Measurements from ENCODE around the gene TAL2. TPM values are rescaled to one million over a fixed set of nuclear protein-coding genes. Genes with fewer than 3 reads are reported as not detected.
A peak's percentile ranks its signal among the peaks of the same experiment; 100 is the strongest.
"Not testable (repeated sequence)": the region's sequence is repeated elsewhere in the genome, so short reads cannot be mapped to it uniquely, and the experiment has no call there.

Gene TAL2
- total RNA-seq, 2 donors from 2014 or later, result not detected

DNA sequence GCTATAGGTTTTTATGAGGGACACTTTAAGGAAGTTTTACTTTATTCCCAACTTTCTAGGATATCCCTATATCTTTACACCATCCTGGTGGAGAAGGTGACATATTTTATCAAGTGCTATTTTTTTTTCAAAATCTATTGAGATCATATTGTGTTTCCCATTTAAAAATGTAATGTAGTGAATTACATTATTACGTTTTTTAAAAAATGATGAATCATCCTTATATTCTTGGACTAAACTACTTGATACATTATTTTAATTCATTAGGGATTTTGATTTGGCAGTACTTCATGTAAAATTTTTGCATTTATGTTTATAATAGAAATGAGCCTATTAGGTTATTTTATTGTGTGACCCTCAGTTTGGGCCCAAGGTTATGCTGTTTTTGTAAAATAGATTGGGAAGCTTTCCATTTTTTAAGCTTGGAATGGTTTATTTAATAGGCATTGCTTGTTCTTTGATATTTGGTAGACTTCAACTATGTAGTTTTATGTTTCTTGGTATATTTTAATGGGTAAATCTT, 36.2 kb downstream of the TAL2 start:
- ATAC-seq (no peak), DNase-seq (no peak)
- intact Hi-C loops (cut with DNase I, micrococcal nuclease), result no loop called here

DNA sequence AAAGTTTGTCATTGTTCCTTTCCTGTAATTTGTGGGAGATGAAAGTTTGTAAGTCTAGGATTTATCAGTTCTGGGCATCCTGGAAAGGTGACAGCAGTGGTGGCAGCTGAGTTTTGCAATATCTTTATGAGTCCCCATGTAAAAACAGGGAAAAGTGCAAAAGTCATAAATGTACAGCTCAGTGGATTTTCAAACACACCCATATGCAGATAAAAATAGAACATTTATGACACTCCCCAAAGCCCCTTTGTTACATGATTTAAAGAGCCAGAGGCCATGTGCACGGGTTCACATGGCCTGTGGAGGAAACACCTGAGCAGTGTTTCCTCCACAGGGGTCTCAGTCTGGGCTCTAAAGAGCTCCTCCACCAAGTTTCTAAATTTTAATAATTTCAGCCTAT, 38.4 kb downstream of the TAL2 start:
- intact Hi-C loops (cut with DNase I, micrococcal nuclease), result no loop called here
- DNase-seq, result peak; percentile 26 to 34
- peak; percentile 91 for ATAC-seq

DNA sequence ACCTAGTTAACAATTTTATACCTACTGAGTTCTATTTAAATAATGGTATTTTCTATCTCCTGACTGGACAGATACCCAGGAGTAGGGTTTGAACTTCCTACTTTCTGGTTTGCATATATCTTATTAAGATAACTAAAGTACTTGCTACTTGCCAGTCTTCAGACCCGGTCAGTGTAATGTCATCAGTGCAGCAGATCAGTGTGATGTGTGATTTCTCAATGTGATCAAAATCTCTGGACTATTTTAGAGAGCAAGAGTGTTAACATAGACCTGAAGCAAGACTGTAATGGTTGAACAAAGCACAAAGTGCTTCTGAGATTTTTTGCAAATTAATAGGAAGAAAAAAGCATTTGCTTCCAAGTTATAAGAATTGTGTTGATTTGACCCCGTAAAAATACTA, 38.9 kb downstream of the TAL2 start:
- intact Hi-C loops (cut with DNase I, micrococcal nuclease), result no loop called here

DNA sequence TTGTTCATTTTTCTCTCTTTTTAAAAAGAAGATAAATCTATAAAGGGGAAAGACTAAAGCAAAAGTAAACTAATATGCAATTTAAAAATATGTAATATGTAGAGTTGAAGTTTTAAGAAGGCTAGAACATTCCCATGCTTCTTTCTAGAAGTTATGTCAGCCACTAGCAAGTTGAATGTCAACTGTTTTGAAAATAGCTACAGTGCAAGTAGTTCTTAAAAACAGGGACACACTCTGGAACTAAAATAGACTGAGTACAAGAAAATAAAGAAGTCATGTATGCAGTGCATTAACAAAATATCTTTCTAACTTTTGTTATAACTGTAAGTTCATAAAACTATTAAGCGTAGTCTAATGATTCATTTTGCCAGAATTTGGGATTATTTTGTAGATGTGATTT, 40.0 kb downstream of the TAL2 start:
- intact Hi-C loops (cut with DNase I, micrococcal nuclease), result no loop called here
- DNase-seq, result no peak
- no peak for ATAC-seq

More for the DNA sequence above, 38.9 kb downstream of the TAL2 start:
- DNase-seq (no peak), ATAC-seq (peak; percentile 41)

DNA sequence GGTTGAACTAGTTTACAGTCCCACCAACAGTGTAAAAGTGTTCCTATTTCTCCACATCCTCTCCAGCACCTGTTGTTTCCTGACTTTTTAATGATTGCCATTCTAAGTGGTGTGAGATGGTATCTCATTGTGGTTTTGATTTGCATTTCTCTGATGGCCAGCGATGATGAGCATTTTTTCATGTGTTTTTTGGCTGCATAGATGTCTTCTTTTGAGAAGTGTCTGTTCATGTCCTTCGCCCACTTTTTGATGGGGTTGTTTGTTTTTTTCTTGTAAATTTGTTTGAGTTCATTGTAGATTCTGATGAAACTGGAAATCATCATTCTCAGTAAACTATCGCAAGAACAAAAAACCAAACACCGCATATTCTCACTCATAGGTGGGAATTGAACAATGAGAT, 41.4 kb downstream of the TAL2 start:
- intact Hi-C loops (cut with DNase I, micrococcal nuclease); DNase-seq; ATAC-seq: not testable (repeated sequence)

DNA sequence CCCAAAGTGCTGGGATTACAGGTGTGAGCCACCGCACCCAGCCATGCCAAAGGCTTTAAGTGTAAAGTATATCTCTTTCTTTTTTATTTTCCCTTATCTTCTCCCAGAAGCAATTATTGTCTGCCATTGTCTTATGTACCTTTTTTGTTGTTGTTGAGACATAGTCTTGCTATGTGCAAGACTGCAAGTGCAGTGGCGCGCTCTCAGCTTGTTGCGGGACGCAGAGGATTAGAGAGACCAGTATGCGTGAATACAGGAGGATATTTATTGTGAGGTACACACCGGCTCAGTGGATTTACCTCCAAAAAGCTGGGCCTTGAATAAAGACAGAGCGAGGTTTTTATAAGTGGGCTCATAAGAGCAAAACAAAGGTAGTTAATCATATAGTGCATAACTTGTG, 43.9 kb downstream of the TAL2 start:
- ATAC-seq (no peak), DNase-seq (no peak)
- intact Hi-C loops (cut with DNase I, micrococcal nuclease), result no loop called here

DNA sequence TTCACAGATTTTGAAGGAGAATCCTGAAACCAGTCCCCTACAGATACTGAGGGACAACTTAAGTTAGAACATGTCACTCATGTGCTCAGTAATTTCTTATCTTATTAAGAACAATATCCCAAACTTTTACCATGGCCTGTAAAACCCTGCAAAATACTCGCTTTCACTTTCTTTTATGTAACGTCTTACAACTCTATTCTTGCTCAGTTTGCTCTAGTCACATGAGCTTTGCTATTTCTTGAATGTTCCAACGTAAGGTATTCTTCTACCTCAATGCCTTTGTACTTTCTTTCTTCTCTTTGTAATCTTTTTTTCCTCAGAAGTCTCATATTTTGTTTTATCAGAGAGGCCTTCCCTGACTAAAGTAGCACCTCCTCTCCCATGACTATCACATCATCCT, 46.1 kb downstream of the TAL2 start:
- intact Hi-C loops (cut with DNase I, micrococcal nuclease), result no loop called here
- DNase-seq, result no peak
- ATAC-seq, result peak; percentile 37

DNA sequence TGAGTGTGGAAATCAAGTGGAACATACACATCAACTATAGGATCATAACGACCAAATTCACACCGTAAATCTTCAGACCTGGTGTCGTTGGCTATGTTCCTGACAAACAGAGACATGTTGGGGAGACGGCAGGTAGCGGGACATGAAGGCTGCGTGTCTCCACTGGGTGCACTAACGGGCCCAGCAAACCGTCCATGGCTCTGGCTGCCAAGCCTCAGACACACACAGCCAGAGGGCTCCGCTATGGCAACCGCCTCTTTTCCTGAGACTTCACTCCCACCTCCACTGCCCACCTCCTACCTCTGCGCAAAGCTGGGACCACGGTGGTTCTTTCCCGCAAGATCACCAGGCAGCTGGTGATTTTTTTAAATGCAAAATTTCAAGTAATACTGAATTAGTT, 48.4 kb downstream of the TAL2 start:
- DNase-seq, result no peak
- ATAC-seq, result no peak
- intact Hi-C loops (cut with DNase I, micrococcal nuclease), result no loop called here

DNA sequence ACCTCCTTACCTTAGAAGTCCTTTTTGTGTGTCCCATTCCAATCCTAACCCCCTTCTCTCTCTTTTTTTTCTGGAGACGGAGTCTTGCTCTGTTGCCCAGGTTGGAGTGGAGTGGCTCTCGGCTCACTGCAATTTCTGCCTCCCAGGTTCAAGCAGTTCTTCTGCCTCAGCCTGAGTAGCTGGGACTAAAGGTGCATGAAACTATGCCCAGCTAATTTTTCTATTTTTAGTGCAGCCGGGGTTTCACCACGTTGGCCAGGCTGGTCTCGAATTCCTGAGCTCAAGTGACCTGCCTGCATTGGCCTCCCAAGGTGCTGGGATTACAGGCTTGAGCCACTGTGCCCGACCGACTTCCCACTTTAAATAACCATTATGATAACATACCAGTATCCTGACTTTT, 49.6 kb downstream of the TAL2 start:
- ATAC-seq, result no peak
- intact Hi-C loops (cut with DNase I, micrococcal nuclease), result no loop called here
- no peak for DNase-seq

DNA sequence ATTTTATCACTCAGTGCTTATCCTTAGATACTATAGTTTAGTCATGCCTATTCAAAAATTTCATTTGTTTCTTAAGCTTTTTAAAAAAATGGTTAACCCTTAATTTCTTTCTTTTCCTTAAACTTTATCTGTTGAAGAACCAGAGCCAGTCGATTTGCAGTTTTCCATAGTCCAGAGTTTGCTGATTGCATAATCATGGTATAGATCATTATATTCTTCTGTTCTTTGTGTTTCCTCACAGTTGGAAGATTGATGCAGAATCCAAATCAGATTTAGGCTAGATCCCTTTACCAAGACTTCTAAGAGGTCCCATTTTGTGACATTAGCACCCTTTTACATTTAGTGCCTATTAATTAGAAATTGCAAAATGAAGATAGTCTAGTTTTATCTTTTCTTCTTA, 50.0 kb downstream of the TAL2 start:
- DNase-seq, result no peak
- intact Hi-C loops (cut with DNase I, micrococcal nuclease), result no loop called here
- no peak for ATAC-seq

Other genes starting within 250 kb of the TAL2 start
- gene FSD1L, start 214.4 kb upstream of the TAL2 start, total RNA-seq, result 1 to 10 TPM; 3.8 to 7.8 TPM
- 10 to 100 TPM; 11.9 to 15.7 TPM for gene FKTN, start 104.3 kb upstream of the TAL2 start, total RNA-seq
- gene TMEM38B, start 32.1 kb downstream of the TAL2 start, total RNA-seq, result 10 to 100 TPM; 21.7 to 25.7 TPM

Data from left colon (tissue), 2 donors.